Skeletal muscle satellite cell (primary cell): Measurements from ENCODE around the gene HYLS1.

Experiments
- H3K27me3 ChIP-seq: 2 replicates; pipeline ENCODE4 v1.7.0; 2013; ENCODE audit warnings: low read length; ENCODE audit not compliant: control insufficient read depth, insufficient read depth
- H3K36me3 ChIP-seq: 2 replicates; pipeline ENCODE4 v1.7.0; 2013; ENCODE audit warnings: mild to moderate bottlenecking, control low read depth, low read length; ENCODE audit not compliant: insufficient read depth
- H3K4me1 ChIP-seq: 2 replicates; pipeline ENCODE4 v1.7.0; 2013; ENCODE audit warnings: low read length; ENCODE audit not compliant: control insufficient read depth, insufficient read depth
- H3K4me2 ChIP-seq: 2 replicates; pipeline ENCODE4 v1.7.0; 2013; ENCODE audit warnings: mild to moderate bottlenecking, low read length
- H3K4me3 ChIP-seq: 2 replicates; pipeline ENCODE4 v1.7.0; 2013; ENCODE audit warnings: low read length
- H3K9ac ChIP-seq: 2 replicates; pipeline ENCODE4 v1.7.0; 2013; ENCODE audit warnings: mild to moderate bottlenecking, low read depth, low read length, moderate library complexity
- H3K9me3 ChIP-seq: replicated peaks from 2 replicates; pipeline ENCODE4 v1.7.0; 2013; ENCODE audit warnings: mild to moderate bottlenecking, control low read depth, low read length

Gene HYLS1

DNA sequence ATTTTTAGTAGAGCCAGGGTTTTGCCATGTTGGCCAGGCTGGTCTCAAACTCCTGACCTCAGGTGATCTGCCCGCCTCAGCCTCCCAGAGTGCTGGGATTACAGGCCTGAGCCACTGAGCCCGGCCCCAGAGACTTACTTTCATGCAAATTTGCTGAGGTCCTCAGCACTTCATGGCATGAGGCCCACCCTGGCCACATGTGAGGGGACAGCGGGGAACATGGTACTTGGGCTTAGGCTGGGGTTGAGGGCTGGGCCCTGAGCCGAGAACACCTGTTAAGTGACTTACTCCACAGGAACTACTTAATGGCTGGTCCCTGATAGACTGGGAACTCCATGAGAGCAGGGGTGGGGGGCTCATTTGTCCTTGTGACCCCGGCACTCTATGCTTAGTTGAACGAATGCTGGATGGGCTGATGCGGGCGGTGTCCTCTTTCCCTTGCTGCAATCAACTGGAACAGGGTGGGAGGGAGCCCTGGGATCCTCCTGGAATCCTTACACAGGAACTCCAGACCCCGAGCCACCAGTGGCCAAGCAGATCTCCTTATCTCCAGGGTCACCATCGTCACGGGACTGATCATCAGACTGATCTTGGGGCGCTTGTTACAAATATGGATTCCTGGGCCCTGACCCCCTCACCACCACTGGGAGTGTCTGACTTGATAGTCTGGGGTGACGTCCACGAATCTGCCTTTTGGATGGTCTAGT is 59.4 kb downstream of the HYLS1 start:
- Histone ChIP-seq H3K9me3 (no peaks in the 10 kb centered on the region), H3K4me2 (no peak overlapping the region), H3K36me3 (no peaks in the 10 kb centered on the region), H3K9ac (no peak overlapping the region), H3K4me3 (no peak overlapping the region), H3K27me3 (peaks cover 12% of the 10 kb centered on the region), H3K4me1 (peaks cover 3% of the 10 kb centered on the region)

DNA sequence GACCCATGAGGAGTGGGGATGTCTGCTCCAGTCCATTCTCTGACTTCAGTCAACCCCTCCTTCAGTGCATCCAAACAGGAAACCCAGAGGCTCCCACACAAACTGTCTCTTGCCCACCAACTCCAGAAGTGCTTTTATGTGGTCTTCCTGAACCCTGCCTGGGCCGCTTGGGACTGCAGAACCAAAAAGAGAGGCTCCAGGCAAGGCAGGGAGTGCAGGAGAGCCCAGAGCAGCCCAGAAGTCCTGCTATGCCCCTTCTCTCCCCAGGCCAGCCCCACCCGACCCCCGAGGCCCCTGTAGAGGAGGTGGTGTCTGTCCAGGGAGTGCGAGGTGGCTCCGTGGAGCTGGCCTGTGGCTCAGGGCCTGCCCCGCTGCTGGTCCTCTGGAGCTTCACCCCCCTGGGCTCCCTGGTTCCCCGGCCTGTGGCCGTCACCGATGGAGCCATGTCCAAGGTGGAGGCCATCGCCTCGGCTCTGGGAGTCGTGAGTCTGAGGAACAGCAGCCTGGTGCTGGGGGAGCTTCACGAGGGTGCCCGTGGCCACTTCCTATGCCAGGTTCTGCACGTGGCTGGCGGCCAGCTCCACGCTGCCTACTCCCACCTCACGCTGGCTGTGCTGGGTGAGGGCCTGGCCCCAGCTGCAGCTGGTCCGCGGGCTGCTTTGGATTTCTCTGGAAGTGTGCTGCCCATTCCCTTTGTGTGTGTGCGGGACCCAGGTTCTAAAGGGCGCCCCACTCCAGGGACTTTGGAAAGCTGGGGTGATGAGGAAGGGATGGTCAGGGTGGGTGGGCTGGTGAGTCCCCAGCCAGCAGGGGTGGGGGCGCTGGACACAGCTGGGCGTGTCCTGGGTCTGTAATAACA is 60.2 kb downstream of the HYLS1 start:
- Histone ChIP-seq H3K9me3 (no peaks in the 10 kb centered on the region), H3K4me1 (no peaks in the 10 kb centered on the region), H3K36me3 (no peaks in the 10 kb centered on the region), H3K9ac (no peak overlapping the region), H3K4me2 (no peak overlapping the region), H3K27me3 (peaks cover 13% of the 10 kb centered on the region), H3K4me3 (no peak overlapping the region)

DNA sequence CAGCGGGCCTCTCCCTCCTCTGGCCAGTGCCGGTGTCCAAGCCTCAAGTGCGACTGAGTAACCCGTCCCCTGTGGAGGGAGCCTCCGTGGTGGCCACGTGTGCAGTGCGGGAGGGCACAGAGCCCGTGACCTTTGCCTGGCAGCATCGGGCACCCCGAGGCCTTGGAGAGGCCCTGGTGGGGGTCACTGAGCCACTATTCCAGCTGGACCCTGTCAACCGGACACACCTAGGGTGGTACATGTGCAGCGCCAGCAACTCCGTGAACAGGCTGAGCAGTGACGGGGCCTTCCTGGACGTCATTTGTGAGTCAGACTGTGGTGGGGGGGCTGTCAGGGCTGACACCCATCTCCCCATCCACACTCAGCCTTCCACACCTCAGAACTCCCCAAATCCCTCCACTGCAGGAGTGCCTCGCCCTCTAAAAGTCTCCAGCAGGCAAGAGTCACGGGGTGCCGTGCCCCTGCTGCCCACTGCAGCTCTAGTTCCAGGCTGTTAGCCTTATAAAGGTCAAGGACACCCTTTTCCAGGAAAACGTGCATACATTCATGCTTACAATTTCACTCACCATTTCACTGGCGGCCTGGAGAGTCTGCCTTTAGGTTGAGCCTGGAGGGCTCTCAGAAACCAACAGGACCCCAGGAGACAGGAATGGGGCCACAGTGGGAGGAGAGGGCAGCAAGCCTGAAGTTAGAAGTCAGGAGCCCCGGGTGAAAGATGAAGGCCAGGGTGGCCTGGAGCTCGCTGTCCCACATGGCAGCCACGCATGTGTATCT is 61.0 kb downstream of the HYLS1 start:
- Histone ChIP-seq H3K9ac (no peak overlapping the region), H3K27me3 (peaks cover 16% of the 10 kb centered on the region)

DNA sequence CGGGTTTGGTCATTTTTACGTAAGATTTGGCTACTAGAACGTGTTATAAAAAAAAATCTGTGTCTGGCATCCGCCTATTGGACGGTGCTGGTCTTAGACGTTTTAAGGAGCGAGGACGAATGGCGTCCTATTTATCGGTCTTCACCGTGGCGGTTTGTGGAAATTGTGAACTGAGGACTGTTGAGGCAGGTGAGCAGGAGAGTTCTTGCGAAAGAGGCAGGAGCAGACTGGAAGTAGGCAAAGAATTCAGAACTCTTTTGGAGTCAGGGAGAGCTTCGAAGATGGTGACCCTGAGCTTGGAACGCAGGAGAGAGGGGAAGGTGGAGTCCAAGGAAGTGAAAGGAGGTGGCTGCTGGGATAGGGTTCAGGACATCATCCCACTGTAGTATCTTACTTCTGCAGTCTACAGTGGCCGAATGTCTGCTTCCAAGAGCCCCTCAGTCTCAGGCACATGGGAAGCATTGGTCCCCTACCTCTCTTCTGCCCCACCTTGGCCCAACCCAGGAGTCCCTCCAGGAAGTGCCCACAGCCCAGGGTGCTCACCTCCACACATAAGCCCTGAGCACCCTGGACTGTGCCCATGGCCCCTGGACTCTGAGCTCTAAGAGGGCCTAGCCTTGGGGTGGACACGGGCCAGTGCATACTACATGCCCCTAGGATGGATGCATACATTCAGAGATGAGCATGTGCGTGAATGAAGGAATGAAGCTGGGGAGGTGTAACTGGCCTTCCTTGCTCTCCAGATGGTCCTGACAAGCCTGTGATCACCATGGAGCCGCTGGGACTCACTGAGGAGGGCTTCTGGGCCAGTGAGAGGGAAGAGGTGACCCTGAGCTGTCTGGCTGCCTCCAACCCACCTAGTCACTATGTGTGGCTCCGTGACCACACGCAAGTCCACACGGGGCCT is 62.1 kb downstream of the HYLS1 start:
- Histone ChIP-seq H3K9ac (no peak overlapping the region), H3K4me2 (no peak overlapping the region), H3K4me3 (no peak overlapping the region), H3K4me1 (no peaks in the 10 kb centered on the region), H3K9me3 (no peaks in the 10 kb centered on the region), H3K36me3 (no peaks in the 10 kb centered on the region), H3K27me3 (peaks cover 25% of the 10 kb centered on the region)

More for the DNA sequence above, 61.0 kb downstream of the HYLS1 start:
- H3K4me2 ChIP-seq: no peak overlapping the region
- H3K36me3 ChIP-seq: no peaks in the 10 kb centered on the region
- H3K4me1 ChIP-seq: no peaks in the 10 kb centered on the region
- H3K9me3 ChIP-seq: no peaks in the 10 kb centered on the region
- H3K4me3 ChIP-seq: no peak overlapping the region

DNA sequence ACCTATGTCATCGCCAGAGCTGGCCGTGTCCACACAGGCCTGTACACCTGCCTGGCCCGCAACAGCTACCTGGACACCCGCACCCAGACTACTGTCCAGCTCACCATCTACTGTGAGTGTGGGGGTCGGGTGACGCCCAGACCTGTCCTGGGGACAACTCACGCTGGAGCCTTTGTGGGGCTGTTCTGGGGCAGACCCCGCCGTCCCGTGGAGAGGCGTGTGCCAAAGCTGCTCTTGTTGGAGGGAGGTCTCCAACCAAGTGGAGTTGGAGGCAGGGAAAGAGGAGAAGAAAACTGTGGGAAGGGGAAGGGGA is 62.7 kb downstream of the HYLS1 start:
- Histone ChIP-seq H3K4me1 (no peaks in the 10 kb centered on the region), H3K36me3 (no peaks in the 10 kb centered on the region), H3K4me3 (no peak overlapping the region), H3K9me3 (no peaks in the 10 kb centered on the region), H3K4me2 (no peak overlapping the region), H3K9ac (no peak overlapping the region), H3K27me3 (peaks cover 25% of the 10 kb centered on the region)
